Testis (tissue), 2 donors: ENCODE measurements around the gene HOXA3.

Experiments used
- POLR2A ChIP-seq: fragments of 450-650 bp; IDR thresholded peaks from one replicate; pipeline ENCODE4 v1.6.1; 2017; ENCODE audit warnings: antibody characterized with exemption, mild to moderate bottlenecking, moderate library complexity
- TF ChIP-seq, protein P1 (sequence below), 3 experiments: fragments of 450-650 bp in 2 of 3; fragments of 200-600 bp in 1 of 3; sonication (generic) in 1 of 3; IDR thresholded peaks; one replicate each; pipeline ENCODE4 v1.5.1; 2016 to 2019; ENCODE audit warnings: antibody characterized with exemption in 3 of 3, mild to moderate bottlenecking in 2 of 3, moderate library complexity in 1 of 3

GRCh38 chr7:27196287-27196767 is 43.9 kb upstream of the HOXA3 start:
- TF ChIP-seq, protein P1, sequence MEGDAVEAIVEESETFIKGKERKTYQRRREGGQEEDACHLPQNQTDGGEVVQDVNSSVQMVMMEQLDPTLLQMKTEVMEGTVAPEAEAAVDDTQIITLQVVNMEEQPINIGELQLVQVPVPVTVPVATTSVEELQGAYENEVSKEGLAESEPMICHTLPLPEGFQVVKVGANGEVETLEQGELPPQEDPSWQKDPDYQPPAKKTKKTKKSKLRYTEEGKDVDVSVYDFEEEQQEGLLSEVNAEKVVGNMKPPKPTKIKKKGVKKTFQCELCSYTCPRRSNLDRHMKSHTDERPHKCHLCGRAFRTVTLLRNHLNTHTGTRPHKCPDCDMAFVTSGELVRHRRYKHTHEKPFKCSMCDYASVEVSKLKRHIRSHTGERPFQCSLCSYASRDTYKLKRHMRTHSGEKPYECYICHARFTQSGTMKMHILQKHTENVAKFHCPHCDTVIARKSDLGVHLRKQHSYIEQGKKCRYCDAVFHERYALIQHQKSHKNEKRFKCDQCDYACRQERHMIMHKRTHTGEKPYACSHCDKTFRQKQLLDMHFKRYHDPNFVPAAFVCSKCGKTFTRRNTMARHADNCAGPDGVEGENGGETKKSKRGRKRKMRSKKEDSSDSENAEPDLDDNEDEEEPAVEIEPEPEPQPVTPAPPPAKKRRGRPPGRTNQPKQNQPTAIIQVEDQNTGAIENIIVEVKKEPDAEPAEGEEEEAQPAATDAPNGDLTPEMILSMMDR (IDR thresholded peaks at IDR 0.05): peak; percentile 57 to 73 (median 67)
- TF ChIP-seq POLR2A: no peak
